K562 (cell line): ENCODE results near the gene PHETA2.

Experiments
- CTCF ChIP-seq, 3 experiments: IDR thresholded peaks in 2 of 3; conservative IDR thresholded peaks in 1 of 3; 2 replicates each; pipeline ENCODE4 v1.5.1; 2011 to 2012; ENCODE audit warnings: low read length in 3 of 3, mild to moderate bottlenecking in 3 of 3, control low read depth in 2 of 3, improper control_type of control experiment in 1 of 3, inconsistent platforms in 1 of 3, low read depth in 1 of 3, mixed read lengths in 1 of 3, moderate library complexity in 1 of 3; ENCODE audit not compliant: insufficient read depth in 2 of 3
- ELK1 ChIP-seq: sonication (generic); formaldehyde crosslinking; IDR thresholded peaks from 2 replicates; pipeline ENCODE4 v1.8.1; 2022; ENCODE audit warnings: missing genetic modification reagents
- LARP7 ChIP-seq: fragments of 450-650 bp; IDR thresholded peaks from 2 replicates; pipeline ENCODE4 v1.6.1; 2016
- ZFP1 ChIP-seq: fragments of 450-650 bp; formaldehyde crosslinking; IDR thresholded peaks from 2 replicates; pipeline ENCODE4 v1.4.0; 2020; ENCODE audit warnings: mild to moderate bottlenecking, mixed read lengths
- ZNF407 ChIP-seq: fragments of 450-650 bp; IDR thresholded peaks from 2 replicates; pipeline ENCODE4 v1.6.1; 2016; ENCODE audit warnings: low read depth

GRCh38 chr22:42078469-42079318 lies 4.6 kb downstream of the PHETA2 start:
- TF ChIP-seq CTCF (IDR thresholded peaks at IDR 0.05 in 2 of 3, conservative IDR thresholded peaks at IDR 0.05 in 1 of 3; ENCODE audit: insufficient read depth in 2 of 3, low read depth in 1 of 3, low read length in 3 of 3) (no peak), ZNF407 (no peak), ZFP1 (CRISPR knock-in tag) (no peak), LARP7 (no peak), ELK1 (no peak)
